ENCODE data around the gene NLRP2B.

GRCh38 chrX:57674861-57675260 is 5.2 kb downstream of the NLRP2B start:
- no peak for TF ChIP-seq CTCF (IDR thresholded peaks at IDR 0.05)
- no peak for TF ChIP-seq POLR2A (IDR thresholded peaks at IDR 0.05)
